ENCODE data around the gene TOP3B. TPM values are rescaled to one million over a fixed set of nuclear protein-coding genes. Genes with fewer than 3 reads are reported as not detected.

TOP3B gene
- total RNA-seq, 1 experiment from 2014 or later = 42.4 TPM

GRCh38 chr22:21932347-21932746 lies 50.2 kb downstream of the TOP3B start:
- CTCF ChIA-PET = no interaction called here

GRCh38 chr22:21931056-21931455 lies 51.5 kb downstream of the TOP3B start:
- H3K36me3 ChIP-seq (ENCODE audit: low read depth, low read length) = peaks cover 22% of the 10 kb centered on the region; the same call in 1 of the 2 replicates

More at GRCh38 chr22:21932347-21932746, 50.2 kb downstream of the TOP3B start:
- ATAC-seq (no peak), DNase-seq (no peak)
- Histone ChIP-seq H3K36me3 (ENCODE audit: low read depth, low read length) (peaks cover 22% of the 10 kb centered on the region; the same call in 1 of the 2 replicates), H3K27me3 (ENCODE audit: low read length) (no peaks in the 10 kb centered on the region), H3K4me2 (ENCODE audit: low read length) (no peak overlapping the region), H3K9ac (ENCODE audit: low read length) (no peak overlapping the region), H3K4me3 (ENCODE audit: low read length) (no peak overlapping the region), H3K79me2 (ENCODE audit: low read length) (0 out of 2 replicates have a peak, but pooled peaks cover 9% of the 10 kb centered on the region), H2AFZ (ENCODE audit: low read length) (no peak overlapping the region), H3K9me3 (ENCODE audit: low read length) (no peaks in the 10 kb centered on the region), H3K9me2 (replicated peaks; ENCODE audit: low read length) (no peaks in the 10 kb centered on the region), H3K27ac (ENCODE audit: low read length) (no peak overlapping the region), H4K20me1 (ENCODE audit: low read length) (no peaks in the 10 kb centered on the region), H3K4me1 (ENCODE audit: insufficient read depth, low read length) (peaks cover 9% of the 10 kb centered on the region), H3F3A (ENCODE audit: low read length, unreplicated experiment) (no peaks in the 10 kb centered on the region)
- no TSS peak for BruUV-seq (replicated peaks)
- POLR2A ChIA-PET (ENCODE audit: unreplicated experiment) = no interaction called here
- intact Hi-C loops (cut with micrococcal nuclease) = no loop called here
- TF ChIP-seq EZH2 (IDR thresholded peaks at IDR 0.05; ENCODE audit: low read length, unreplicated experiment) = no peak

DNA sequence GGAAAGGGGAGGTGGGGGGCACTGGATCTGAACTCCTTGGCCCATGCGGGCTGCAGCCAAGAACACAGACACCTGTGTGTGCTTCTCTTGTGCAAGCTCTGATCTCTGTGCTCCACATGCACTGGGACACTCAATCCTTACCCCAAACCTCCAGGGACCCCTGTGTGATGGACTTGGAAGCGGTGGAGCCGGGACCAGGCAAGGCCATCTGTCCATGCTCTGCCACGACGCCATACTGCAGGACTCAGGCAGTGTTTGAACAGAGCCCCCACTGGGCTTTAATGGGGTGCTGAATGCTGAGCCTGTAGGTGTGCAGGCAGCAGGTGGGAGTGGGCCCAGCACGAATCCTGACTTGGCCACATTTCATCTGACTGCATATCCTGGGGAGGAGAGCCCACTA lies 53.3 kb downstream of the TOP3B start:
- CTCF ChIA-PET = no interaction called here
- H3K4me2 ChIP-seq (ENCODE audit: low read length) = no peak overlapping the region
- H3K4me1 ChIP-seq (ENCODE audit: insufficient read depth, low read length) = no peaks in the 10 kb centered on the region
- H3K9me2 ChIP-seq (replicated peaks; ENCODE audit: low read length) = no peaks in the 10 kb centered on the region
- H3K9ac ChIP-seq (ENCODE audit: low read length) = no peak overlapping the region
- H2AFZ ChIP-seq (ENCODE audit: low read length) = no peak overlapping the region
- H4K20me1 ChIP-seq (ENCODE audit: low read length) = no peaks in the 10 kb centered on the region
- no peak overlapping the region for H3K4me3 ChIP-seq (ENCODE audit: low read length)
- H3K27ac ChIP-seq (ENCODE audit: low read length) = no peak overlapping the region
- no peaks in the 10 kb centered on the region for H3K27me3 ChIP-seq (ENCODE audit: low read length)
- H3K36me3 ChIP-seq (ENCODE audit: low read depth, low read length) = peaks cover 15% of the 10 kb centered on the region; the same call in 1 of the 2 replicates
- POLR2A ChIA-PET (ENCODE audit: unreplicated experiment) = no interaction called here
- no peak for TF ChIP-seq EZH2 (IDR thresholded peaks at IDR 0.05; ENCODE audit: low read length, unreplicated experiment)
- TF ChIP-seq EZH2phosphoT487 (IDR thresholded peaks at IDR 0.05; ENCODE audit: borderline replicate concordance, low read length) = no peak
- H3K79me2 ChIP-seq (ENCODE audit: low read length) = no peaks in the 10 kb centered on the region
- DNase-seq (no peak), ATAC-seq (no peak)
- H3K9me3 ChIP-seq (ENCODE audit: low read length) = no peaks in the 10 kb centered on the region
- intact Hi-C loops (cut with micrococcal nuclease) = no loop called here
- no peaks in the 10 kb centered on the region for H3F3A ChIP-seq (ENCODE audit: low read length, unreplicated experiment)
- BruUV-seq (replicated peaks) = no TSS peak

More at GRCh38 chr22:21931056-21931455, 51.5 kb downstream of the TOP3B start:
- intact Hi-C loops (cut with micrococcal nuclease) = no loop called here
- H3K27ac ChIP-seq (ENCODE audit: low read length) = no peak overlapping the region
- ChIA-PET CTCF (no interaction called here), POLR2A (ENCODE audit: unreplicated experiment) (no interaction called here)
- H3K4me3 ChIP-seq (ENCODE audit: low read length) = no peak overlapping the region
- BruUV-seq (replicated peaks) = no TSS peak
- H4K20me1 ChIP-seq (ENCODE audit: low read length) = no peaks in the 10 kb centered on the region
- H3K27me3 ChIP-seq (ENCODE audit: low read length) = no peaks in the 10 kb centered on the region
- H3K9me2 ChIP-seq (replicated peaks; ENCODE audit: low read length) = no peaks in the 10 kb centered on the region
- H3K9me3 ChIP-seq (ENCODE audit: low read length) = no peaks in the 10 kb centered on the region
- H3F3A ChIP-seq (ENCODE audit: low read length, unreplicated experiment) = no peaks in the 10 kb centered on the region
- no peaks in the 10 kb centered on the region for H3K79me2 ChIP-seq (ENCODE audit: low read length)
- H3K4me2 ChIP-seq (ENCODE audit: low read length) = no peak overlapping the region
- no peak overlapping the region for H2AFZ ChIP-seq (ENCODE audit: low read length)
- DNase-seq (no peak), ATAC-seq (no peak)
- no peaks in the 10 kb centered on the region for H3K4me1 ChIP-seq (ENCODE audit: insufficient read depth, low read length)
- no peak overlapping the region for H3K9ac ChIP-seq (ENCODE audit: low read length)
- TF ChIP-seq EZH2phosphoT487 (IDR thresholded peaks at IDR 0.05; ENCODE audit: borderline replicate concordance, low read length) = no peak
- TF ChIP-seq EZH2 (IDR thresholded peaks at IDR 0.05; ENCODE audit: low read length, unreplicated experiment) = no peak

GRCh38 chr22:21928048-21928447 lies 54.5 kb downstream of the TOP3B start:
- no peaks in the 10 kb centered on the region for H3K79me2 ChIP-seq (ENCODE audit: low read length)
- H3K4me3 ChIP-seq (ENCODE audit: low read length) = no peak overlapping the region
- no peaks in the 10 kb centered on the region for H3K4me1 ChIP-seq (ENCODE audit: insufficient read depth, low read length)
- no peak overlapping the region for H2AFZ ChIP-seq (ENCODE audit: low read length)
- H3K27me3 ChIP-seq (ENCODE audit: low read length) = no peaks in the 10 kb centered on the region
- BruUV-seq (replicated peaks) = no TSS peak
- CTCF ChIA-PET = no interaction called here
- no peak overlapping the region for H3K4me2 ChIP-seq (ENCODE audit: low read length)
- H3K9ac ChIP-seq (ENCODE audit: low read length) = no peak overlapping the region
- no peaks in the 10 kb centered on the region for H3K9me3 ChIP-seq (ENCODE audit: low read length)
- no peaks in the 10 kb centered on the region for H3F3A ChIP-seq (ENCODE audit: low read length, unreplicated experiment)
- DNase-seq (no peak), ATAC-seq (no peak)
- POLR2A ChIA-PET (ENCODE audit: unreplicated experiment) = no interaction called here
- TF ChIP-seq CTCF (conservative IDR thresholded peaks at IDR 0.05; ENCODE audit: low read depth, low read length) (no peak), EZH2phosphoT487 (IDR thresholded peaks at IDR 0.05; ENCODE audit: borderline replicate concordance, low read length) (no peak)
- no peaks in the 10 kb centered on the region for H3K9me2 ChIP-seq (replicated peaks; ENCODE audit: low read length)
- no peak overlapping the region for H3K27ac ChIP-seq (ENCODE audit: low read length)
- no peaks in the 10 kb centered on the region for H4K20me1 ChIP-seq (ENCODE audit: low read length)
- intact Hi-C loops (cut with micrococcal nuclease) = no loop called here
- H3K36me3 ChIP-seq (ENCODE audit: low read depth, low read length) = peaks cover 12% of the 10 kb centered on the region; the same call in 1 of the 2 replicates

Measured in PC-3 (cell line).